Mesothelial cell of epicardium (in vitro differentiated cells): Measurements from ENCODE around the gene ARVCF. TPM values are rescaled to one million over a fixed set of nuclear protein-coding genes. Genes with fewer than 3 reads are reported as not detected.

Experiments
- DNase-seq, 2 experiments: peaks; one replicate each; pipeline ENCODE4 v3.0.0; 2021; ENCODE audit warnings: low spot score in 2 of 2; ENCODE audit not compliant: unreplicated experiment in 2 of 2
- H3K27ac Mint-ChIP-seq: 2 replicates; pipeline ENCODE4 v1.8.0; 2021; ENCODE audit warnings: mixed read lengths
- H3K27me3 Mint-ChIP-seq: 2 replicates; pipeline ENCODE4 v1.8.0; 2021; ENCODE audit warnings: low read depth, mixed read lengths
- H3K36me3 Mint-ChIP-seq: 2 replicates; pipeline ENCODE4 v1.8.0; 2021; ENCODE audit warnings: mixed read lengths
- H3K4me1 Mint-ChIP-seq: 2 replicates; pipeline ENCODE4 v1.8.0; 2021; ENCODE audit warnings: mixed read lengths
- H3K4me3 Mint-ChIP-seq: 2 replicates; pipeline ENCODE4 v1.8.0; 2021; ENCODE audit warnings: mild to moderate bottlenecking, moderate library complexity, mixed read lengths
- H3K9me3 Mint-ChIP-seq: 2 replicates; pipeline ENCODE4 v1.8.0; 2021; ENCODE audit warnings: mixed read lengths
- CTCF ChIP-seq: fragments of 200-600 bp; sonication (generic); IDR thresholded peaks from one replicate; pipeline ENCODE4 v1.5.0; 2021; ENCODE audit warnings: antibody characterized with exemption; ENCODE audit not compliant: unreplicated experiment
- total RNA-seq: library from RNA; stranded (reverse); gene quantifications from 3 replicates; pipeline ENCODE4 v1.2.1, GENCODE V29; 2021

Gene ARVCF
- total RNA-seq, 1 donor from 2014 or later, result 41.2 TPM

GRCh38 chr22:20039683-20040325 is 23.2 kb upstream of the ARVCF start:
- no peak overlapping the region for H3K4me3 Mint-ChIP-seq

GRCh38 chr22:20038574-20038973 is 22.0 kb upstream of the ARVCF start:
- Mint-ChIP-seq H3K4me1 (no peaks in the 10 kb centered on the region), H3K27me3 (no peaks in the 10 kb centered on the region), H3K9me3 (no peaks in the 10 kb centered on the region), H3K4me3 (no peak overlapping the region), H3K36me3 (peaks cover 3% of the 10 kb centered on the region), H3K27ac (no peak overlapping the region)
- no peak for DNase-seq
- TF ChIP-seq CTCF, result no peak

More at GRCh38 chr22:20039683-20040325, 23.2 kb upstream of the ARVCF start:
- Mint-ChIP-seq H3K36me3 (peaks cover 5% of the 10 kb centered on the region), H3K4me1 (no peaks in the 10 kb centered on the region), H3K27me3 (no peaks in the 10 kb centered on the region), H3K27ac (no peak overlapping the region), H3K9me3 (no peaks in the 10 kb centered on the region)
- no peak for DNase-seq
- no peak for TF ChIP-seq CTCF

GRCh38 chr22:20037419-20037818 is 20.8 kb upstream of the ARVCF start:
- no peaks in the 10 kb centered on the region for H3K9me3 Mint-ChIP-seq
- no peaks in the 10 kb centered on the region for H3K27me3 Mint-ChIP-seq
- H3K4me1 Mint-ChIP-seq, result no peaks in the 10 kb centered on the region
- H3K4me3 Mint-ChIP-seq, result no peak overlapping the region
- H3K27ac Mint-ChIP-seq, result no peak overlapping the region
- DNase-seq, result no peak
- no peaks in the 10 kb centered on the region for H3K36me3 Mint-ChIP-seq
- TF ChIP-seq CTCF, result no peak

GRCh38 chr22:20036535-20037392 is 20.1 kb upstream of the ARVCF start:
- no peak for DNase-seq
- Mint-ChIP-seq H3K9me3 (no peaks in the 10 kb centered on the region), H3K27ac (no peak overlapping the region), H3K27me3 (no peaks in the 10 kb centered on the region), H3K4me1 (no peaks in the 10 kb centered on the region), H3K4me3 (no peak overlapping the region), H3K36me3 (no peaks in the 10 kb centered on the region)
- no peak for TF ChIP-seq CTCF

GRCh38 chr22:20036084-20036482 is 19.5 kb upstream of the ARVCF start:
- H3K4me3 Mint-ChIP-seq, result no peak overlapping the region
- no peaks in the 10 kb centered on the region for H3K27me3 Mint-ChIP-seq
- H3K9me3 Mint-ChIP-seq, result no peaks in the 10 kb centered on the region
- H3K27ac Mint-ChIP-seq, result no peak overlapping the region
- no peaks in the 10 kb centered on the region for H3K36me3 Mint-ChIP-seq
- DNase-seq, result no peak
- TF ChIP-seq CTCF, result no peak
- H3K4me1 Mint-ChIP-seq, result no peaks in the 10 kb centered on the region
